Smooth muscle cell (in vitro differentiated cells): ENCODE measurements around the gene CABP4. TPM values are rescaled to one million over a fixed set of nuclear protein-coding genes. Genes with fewer than 3 reads are reported as not detected.

ENCODE experiments used
- DNase-seq: peaks from one replicate; lab custom pipeline; 2025; ENCODE audit not compliant: unreplicated experiment; lab: John Stamatoyannopoulos, UW
- H2AFZ ChIP-seq: fragments of 200-600 bp; sonication (generic); 2 replicates; pipeline ENCODE4 v1.6.0; 2016; ENCODE audit warnings: antibody characterized with exemption, low read depth, mild to moderate bottlenecking
- H3F3A ChIP-seq: fragments of 200-600 bp; sonication (generic); 2 replicates; pipeline ENCODE4 v1.6.0; 2017; ENCODE audit warnings: antibody characterized with exemption, low read depth
- H3K27ac ChIP-seq: fragments of 200-600 bp; sonication (generic); 2 replicates; pipeline ENCODE4 v1.5.1; 2016; ENCODE audit warnings: low read depth, mild to moderate bottlenecking
- H3K27me3 ChIP-seq: fragments of 200-600 bp; sonication (generic); 2 replicates; pipeline ENCODE4 v1.6.1; 2016; ENCODE audit warnings: low read depth, mild to moderate bottlenecking
- H3K36me3 ChIP-seq: fragments of 200-600 bp; sonication (generic); 2 replicates; pipeline ENCODE4 v1.5.1; 2016; ENCODE audit warnings: low read depth
- H3K4me1 ChIP-seq: fragments of 200-600 bp; sonication (generic); 2 replicates; pipeline ENCODE4 v1.5.1; 2016; ENCODE audit warnings: low read depth
- H3K4me2 ChIP-seq: fragments of 200-600 bp; sonication (generic); 2 replicates; pipeline ENCODE4 v1.6.0; 2016; ENCODE audit warnings: mild to moderate bottlenecking
- H3K4me3 ChIP-seq: fragments of 200-600 bp; sonication (generic); 2 replicates; pipeline ENCODE4 v1.5.1; 2016; ENCODE audit warnings: mild to moderate bottlenecking
- H3K79me2 ChIP-seq: fragments of 200-600 bp; sonication (generic); 2 replicates; pipeline ENCODE4 v1.6.0; 2016; ENCODE audit warnings: low read depth, mild to moderate bottlenecking
- H3K9ac ChIP-seq: fragments of 200-600 bp; sonication (generic); 2 replicates; pipeline ENCODE4 v1.6.0; 2016; ENCODE audit warnings: low read depth
- H3K9me3 ChIP-seq: fragments of 200-600 bp; sonication (generic); replicated peaks from 2 replicates; pipeline ENCODE4 v1.5.1; 2016; ENCODE audit warnings: low read depth
- H4K20me1 ChIP-seq: fragments of 200-600 bp; sonication (generic); 2 replicates; pipeline ENCODE4 v1.6.0; 2016; ENCODE audit warnings: low read depth
- WGBS: methylation state at CpG from one replicate; pipeline ENCODE4 v1.1.7; 2016; ENCODE audit warnings: low lambda C conversion rate; 5-methylcytosine and 5-hydroxymethylcytosine counted together
- polyA plus RNA-seq: library from polyadenylated mRNA; unstranded; fragments of >200 nt; fragmentation: Nextera tagmentation; extraction: Ambion mirVana; gene quantifications from 2 replicates; pipeline ENCODE4 v1.2.1, GENCODE V29; 2016
- total RNA-seq: library from RNA; depleted of rRNA; stranded (reverse); fragments of >200 nt; gene quantifications from 2 replicates; pipeline ENCODE4 v1.2.3, GENCODE V29; 2014
- TF ChIP-seq, protein P1 (sequence below): fragments of 200-600 bp; sonication (generic); IDR thresholded peaks from 2 replicates; pipeline ENCODE4 v1.5.1; 2017; ENCODE audit warnings: borderline replicate concordance, mild to moderate bottlenecking, antibody characterized with exemption; ENCODE audit not compliant: insufficient read depth, poor library complexity, severe bottlenecking

CABP4 gene
- total and polyA plus RNA-seq, 2 experiments from 2014 or later: not detected

DNA sequence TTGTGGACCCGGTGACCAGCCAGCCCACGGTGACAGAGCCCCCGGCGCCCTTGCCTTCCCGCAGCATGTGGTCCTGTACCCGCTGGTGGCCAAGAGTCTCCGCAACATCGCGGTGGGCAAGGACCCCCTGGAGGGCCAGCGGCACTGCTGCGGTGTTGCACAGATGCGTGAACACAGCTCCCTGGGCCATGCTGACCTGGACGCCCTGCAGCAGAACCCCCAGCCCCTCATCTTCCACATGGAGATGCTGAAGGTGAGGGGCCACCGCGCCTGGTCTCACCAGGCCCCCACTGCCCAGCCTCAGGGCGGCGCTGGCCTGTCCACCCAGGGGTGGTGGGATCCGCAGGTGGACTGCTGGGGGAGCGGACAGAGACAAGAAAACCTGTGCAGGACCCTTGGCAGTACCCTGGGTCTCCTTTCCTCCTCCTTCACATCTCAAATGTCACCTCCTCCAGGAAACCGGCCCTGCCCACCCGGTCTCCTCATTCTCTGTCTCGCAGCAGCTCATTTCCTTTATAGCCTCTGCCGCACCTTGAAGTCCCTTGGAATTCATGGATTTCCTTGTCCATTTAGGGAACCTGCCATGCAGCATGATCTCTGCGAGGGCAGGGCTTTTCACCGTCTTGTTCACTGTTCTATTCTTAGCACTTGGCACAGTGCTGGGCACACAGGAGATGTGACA, 34.2 kb downstream of the CABP4 start:
- Histone ChIP-seq H3K4me1 (no peaks in the 10 kb centered on the region), H3F3A (no peaks in the 10 kb centered on the region), H2AFZ (no peak overlapping the region), H3K4me3 (no peak overlapping the region), H4K20me1 (no peaks in the 10 kb centered on the region), H3K27ac (no peak overlapping the region), H3K79me2 (no peaks in the 10 kb centered on the region), H3K4me2 (no peak overlapping the region), H3K9me3 (no peaks in the 10 kb centered on the region), H3K27me3 (no peaks in the 10 kb centered on the region), H3K36me3 (no peaks in the 10 kb centered on the region), H3K9ac (no peak overlapping the region)
- WGBS: 92% methylated on average over 23 of the region's 25 CpGs
- DNase-seq: no peak
- TF ChIP-seq, protein P1, sequence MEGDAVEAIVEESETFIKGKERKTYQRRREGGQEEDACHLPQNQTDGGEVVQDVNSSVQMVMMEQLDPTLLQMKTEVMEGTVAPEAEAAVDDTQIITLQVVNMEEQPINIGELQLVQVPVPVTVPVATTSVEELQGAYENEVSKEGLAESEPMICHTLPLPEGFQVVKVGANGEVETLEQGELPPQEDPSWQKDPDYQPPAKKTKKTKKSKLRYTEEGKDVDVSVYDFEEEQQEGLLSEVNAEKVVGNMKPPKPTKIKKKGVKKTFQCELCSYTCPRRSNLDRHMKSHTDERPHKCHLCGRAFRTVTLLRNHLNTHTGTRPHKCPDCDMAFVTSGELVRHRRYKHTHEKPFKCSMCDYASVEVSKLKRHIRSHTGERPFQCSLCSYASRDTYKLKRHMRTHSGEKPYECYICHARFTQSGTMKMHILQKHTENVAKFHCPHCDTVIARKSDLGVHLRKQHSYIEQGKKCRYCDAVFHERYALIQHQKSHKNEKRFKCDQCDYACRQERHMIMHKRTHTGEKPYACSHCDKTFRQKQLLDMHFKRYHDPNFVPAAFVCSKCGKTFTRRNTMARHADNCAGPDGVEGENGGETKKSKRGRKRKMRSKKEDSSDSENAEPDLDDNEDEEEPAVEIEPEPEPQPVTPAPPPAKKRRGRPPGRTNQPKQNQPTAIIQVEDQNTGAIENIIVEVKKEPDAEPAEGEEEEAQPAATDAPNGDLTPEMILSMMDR: no peak

DNA sequence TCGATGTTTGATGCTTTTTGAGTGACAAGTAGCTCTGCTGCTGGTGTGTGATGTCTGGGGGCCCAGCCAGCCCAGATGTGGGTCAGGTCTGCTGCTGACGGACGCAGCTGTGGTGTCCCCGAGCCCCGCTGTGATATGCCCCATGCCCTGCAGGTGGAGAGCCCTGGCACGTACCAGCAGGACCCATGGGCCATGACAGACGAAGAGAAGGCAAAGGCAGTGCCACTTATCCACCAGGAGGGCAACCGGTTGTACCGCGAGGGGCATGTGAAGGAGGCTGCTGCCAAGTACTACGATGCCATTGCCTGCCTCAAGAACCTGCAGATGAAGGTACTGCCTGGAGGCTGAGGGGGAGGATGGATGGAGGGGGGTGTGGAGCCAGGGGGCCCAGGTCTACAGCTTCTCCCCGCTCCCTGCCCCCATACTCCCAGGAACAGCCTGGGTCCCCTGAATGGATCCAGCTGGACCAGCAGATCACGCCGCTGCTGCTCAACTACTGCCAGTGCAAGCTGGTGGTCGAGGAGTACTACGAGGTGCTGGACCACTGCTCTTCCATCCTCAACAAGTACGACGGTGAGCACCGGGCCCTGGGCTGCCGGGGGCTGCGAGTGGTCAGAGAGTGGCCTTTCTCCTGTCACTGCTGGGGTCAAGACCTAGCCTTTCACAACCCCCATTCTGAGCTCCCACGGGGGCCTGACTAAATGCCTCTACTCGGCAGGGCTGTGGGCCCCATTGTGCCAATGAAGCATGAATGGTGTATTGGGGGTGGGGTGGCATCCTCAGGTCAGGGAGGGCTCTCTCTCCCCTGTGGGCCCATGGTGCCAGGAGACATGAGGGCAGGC, 35.0 kb downstream of the CABP4 start:
- H3K9ac ChIP-seq: no peak overlapping the region
- H2AFZ ChIP-seq: no peak overlapping the region
- H3K4me2 ChIP-seq: no peak overlapping the region
- no peaks in the 10 kb centered on the region for H3K27me3 ChIP-seq
- no peaks in the 10 kb centered on the region for H3K9me3 ChIP-seq
- H4K20me1 ChIP-seq: no peaks in the 10 kb centered on the region
- H3F3A ChIP-seq: no peaks in the 10 kb centered on the region
- WGBS: 94% methylated on average over 23 of the region's 23 CpGs
- no peaks in the 10 kb centered on the region for H3K79me2 ChIP-seq
- no peaks in the 10 kb centered on the region for H3K4me1 ChIP-seq
- no peak overlapping the region for H3K27ac ChIP-seq
- H3K36me3 ChIP-seq: no peaks in the 10 kb centered on the region
- TF ChIP-seq, protein P1: no peak
- DNase-seq: no peak
- H3K4me3 ChIP-seq: no peak overlapping the region

DNA sequence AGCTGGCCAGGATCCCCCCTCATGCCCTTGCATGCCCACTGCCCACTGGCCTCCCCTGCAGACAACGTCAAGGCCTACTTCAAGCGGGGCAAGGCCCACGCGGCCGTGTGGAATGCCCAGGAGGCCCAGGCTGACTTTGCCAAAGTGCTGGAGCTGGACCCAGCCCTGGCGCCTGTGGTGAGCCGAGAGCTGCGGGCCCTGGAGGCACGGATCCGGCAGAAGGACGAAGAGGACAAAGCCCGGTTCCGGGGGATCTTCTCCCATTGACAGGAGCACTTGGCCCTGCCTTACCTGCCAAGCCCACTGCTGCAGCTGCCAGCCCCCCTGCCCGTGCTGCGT, 35.5 kb downstream of the CABP4 start:
- Histone ChIP-seq H3K9ac (no peak overlapping the region), H3K9me3 (no peaks in the 10 kb centered on the region), H3K4me3 (no peak overlapping the region), H3K36me3 (no peaks in the 10 kb centered on the region), H3K27me3 (no peaks in the 10 kb centered on the region), H3K79me2 (no peaks in the 10 kb centered on the region), H3K27ac (no peak overlapping the region), H2AFZ (no peak overlapping the region), H3K4me1 (no peaks in the 10 kb centered on the region), H3K4me2 (no peak overlapping the region), H3F3A (no peaks in the 10 kb centered on the region), H4K20me1 (no peaks in the 10 kb centered on the region)
- TF ChIP-seq, protein P1: no peak
- DNase-seq: no peak
- 96% methylated on average over 15 of the region's 15 CpGs for WGBS
